HEK293T (cell line): Measurements from ENCODE around the gene DNAJC1.

Experiments used
- CTCF ChIA-PET: fragments of 350-600 bp; formaldehyde crosslinking; extraction: SDS; loops from one replicate; lab custom pipeline; 2021; ENCODE audit warnings: antibody characterized with exemption, inconsistent platforms; lab: Yijun Ruan, JAX
- POLR2A ChIA-PET: fragments of 350-600 bp; formaldehyde crosslinking; extraction: SDS; loops from one replicate; lab custom pipeline; 2020; ENCODE audit warnings: antibody characterized with exemption, inconsistent platforms; lab: Yijun Ruan, JAX
- DNase-seq: peaks from one replicate; pipeline ENCODE4 v3.0.0; 2012; ENCODE audit warnings: mixed read lengths; ENCODE audit errors: extremely low spot score
- ARNT ChIP-seq: fragments of 450-650 bp; IDR thresholded peaks from 2 replicates; pipeline ENCODE4 v1.6.1; 2017; ENCODE audit warnings: mild to moderate bottlenecking
- BHLHE40 ChIP-seq: fragments of 450-650 bp; IDR thresholded peaks from 2 replicates; pipeline ENCODE4 v1.6.1; 2016; ENCODE audit warnings: mild to moderate bottlenecking, moderate library complexity, borderline replicate concordance
- CTBP1 ChIP-seq: fragments of 450-650 bp; IDR thresholded peaks from 2 replicates; pipeline ENCODE4 v1.6.1; 2016; ENCODE audit warnings: borderline replicate concordance
- ELF4 ChIP-seq: fragments of 450-650 bp; IDR thresholded peaks from 2 replicates; pipeline ENCODE4 v1.6.1; 2017; ENCODE audit warnings: antibody characterized with exemption
- FOXA1 ChIP-seq: fragments of 450-650 bp; IDR thresholded peaks from 2 replicates; pipeline ENCODE4 v1.6.1; 2016; ENCODE audit warnings: mild to moderate bottlenecking
- FOXK2 ChIP-seq: fragments of 450-650 bp; IDR thresholded peaks from 2 replicates; pipeline ENCODE4 v1.6.1; 2016; ENCODE audit warnings: mild to moderate bottlenecking
- FOXM1 ChIP-seq: fragments of 450-650 bp; IDR thresholded peaks from 2 replicates; pipeline ENCODE4 v1.6.1; 2017; ENCODE audit warnings: mild to moderate bottlenecking, borderline replicate concordance
- HDGF ChIP-seq: fragments of 450-650 bp; IDR thresholded peaks from 2 replicates; pipeline ENCODE4 v1.6.1; 2017; ENCODE audit warnings: antibody characterized with exemption, borderline replicate concordance
- L3MBTL2 ChIP-seq: fragments of 450-650 bp; conservative IDR thresholded peaks from 2 replicates; pipeline ENCODE4 v1.6.1; 2016; ENCODE audit warnings: mild to moderate bottlenecking
- LEF1 ChIP-seq: fragments of 450-650 bp; IDR thresholded peaks from 2 replicates; pipeline ENCODE4 v1.6.1; 2017; ENCODE audit warnings: mild to moderate bottlenecking, borderline replicate concordance
- NFRKB ChIP-seq: fragments of 450-650 bp; IDR thresholded peaks from 2 replicates; pipeline ENCODE4 v1.6.1; 2016; ENCODE audit warnings: mild to moderate bottlenecking, moderate library complexity
- SP1 ChIP-seq: fragments of 450-650 bp; IDR thresholded peaks from 2 replicates; pipeline ENCODE4 v1.6.1; 2017
- SUZ12 ChIP-seq: fragments of 450-650 bp; IDR thresholded peaks from 2 replicates; pipeline ENCODE4 v1.6.1; 2016; ENCODE audit warnings: mild to moderate bottlenecking
- TARDBP ChIP-seq: fragments of 450-650 bp; IDR thresholded peaks from 2 replicates; pipeline ENCODE4 v1.6.1; 2016
- ZNF384 ChIP-seq: fragments of 450-650 bp; IDR thresholded peaks from 2 replicates; pipeline ENCODE4 v1.6.1; 2016
- TF ChIP-seq, protein P1 (sequence below): fragments of 450-650 bp; IDR thresholded peaks from 2 replicates; pipeline ENCODE4 v1.6.1; 2016

DNAJC1 gene

GRCh38 chr10:21758239-21758638, 245.3 kb downstream of the DNAJC1 start:
- no peak for TF ChIP-seq NFRKB
- no peak for TF ChIP-seq BHLHE40
- no peak for TF ChIP-seq CTBP1
- no peak for TF ChIP-seq SUZ12
- TF ChIP-seq, protein P1, sequence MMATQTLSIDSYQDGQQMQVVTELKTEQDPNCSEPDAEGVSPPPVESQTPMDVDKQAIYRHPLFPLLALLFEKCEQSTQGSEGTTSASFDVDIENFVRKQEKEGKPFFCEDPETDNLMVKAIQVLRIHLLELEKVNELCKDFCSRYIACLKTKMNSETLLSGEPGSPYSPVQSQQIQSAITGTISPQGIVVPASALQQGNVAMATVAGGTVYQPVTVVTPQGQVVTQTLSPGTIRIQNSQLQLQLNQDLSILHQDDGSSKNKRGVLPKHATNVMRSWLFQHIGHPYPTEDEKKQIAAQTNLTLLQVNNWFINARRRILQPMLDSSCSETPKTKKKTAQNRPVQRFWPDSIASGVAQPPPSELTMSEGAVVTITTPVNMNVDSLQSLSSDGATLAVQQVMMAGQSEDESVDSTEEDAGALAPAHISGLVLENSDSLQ, result no peak
- no peak for TF ChIP-seq ELF4
- ChIA-PET POLR2A (no interaction called here), CTCF (no interaction called here)
- no peak for DNase-seq

DNA sequence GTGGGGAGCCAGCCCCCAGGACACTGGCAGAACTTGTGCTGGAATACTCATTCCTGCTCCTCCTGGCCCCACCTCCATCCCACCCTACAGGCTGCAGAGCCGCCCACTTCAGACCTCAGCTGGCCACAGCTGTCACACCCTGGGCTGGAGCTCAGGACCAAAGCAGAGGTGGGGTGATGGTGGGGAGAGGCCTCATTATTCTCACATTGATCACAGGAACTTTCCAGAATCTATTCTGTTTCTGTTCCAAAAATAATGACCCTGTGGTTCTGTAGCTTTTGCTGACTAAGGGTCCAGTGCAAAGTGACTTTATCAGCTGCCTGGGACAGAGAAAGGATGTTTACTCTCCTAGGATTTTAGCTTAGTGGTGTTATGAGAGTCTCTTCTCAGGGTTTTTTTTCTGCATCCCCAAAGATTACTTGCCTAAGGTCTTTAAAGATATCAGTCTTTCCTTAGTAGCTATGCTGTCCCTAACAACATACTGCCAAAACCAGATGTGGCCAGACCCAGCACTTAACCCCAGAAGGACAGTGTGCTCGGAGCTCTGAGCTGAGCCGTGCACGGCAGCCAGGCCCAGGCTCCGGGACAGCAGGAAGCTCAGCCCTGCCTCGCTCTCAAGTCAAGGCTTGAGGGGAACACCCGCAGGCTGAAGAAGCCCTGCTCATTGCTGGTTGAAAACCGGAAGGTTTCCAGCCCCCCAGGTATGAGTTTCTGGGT, 246.2 kb downstream of the DNAJC1 start:
- TF ChIP-seq FOXK2 (no peak), NFRKB (no peak), FOXA1 (no peak), L3MBTL2 (no peak), CTBP1 (no peak), BHLHE40 (no peak), FOXM1 (no peak)
- TF ChIP-seq, protein P1, result no peak
- no peak for DNase-seq
- ChIA-PET CTCF (no interaction called here), POLR2A (no interaction called here)

- CTCF ChIA-PET, result no interaction called here
- no peak for DNase-seq
- no peak for TF ChIP-seq NFRKB
- no peak for TF ChIP-seq TARDBP
- no peak for TF ChIP-seq CTBP1
- TF ChIP-seq BHLHE40, result no peak
- TF ChIP-seq L3MBTL2, result no peak
- TF ChIP-seq LEF1, result no peak
- no peak for TF ChIP-seq ZNF384
- no peak for TF ChIP-seq SUZ12
- TF ChIP-seq FOXA1, result no peak
- no peak for TF ChIP-seq HDGF
- TF ChIP-seq SP1, result no peak
- TF ChIP-seq, protein P1, result no peak
- TF ChIP-seq FOXK2, result no peak
- no peak for TF ChIP-seq ARNT
- no peak for TF ChIP-seq FOXM1
- no peak for TF ChIP-seq ELF4
- POLR2A ChIA-PET, result no interaction called here
Observed at GRCh38 chr10:21756707-21757106, 246.8 kb downstream of the DNAJC1 start.

GRCh38 chr10:21754410-21755011, 249.0 kb downstream of the DNAJC1 start:
- POLR2A ChIA-PET, result no interaction called here
- CTCF ChIA-PET, result no interaction called here
- TF ChIP-seq L3MBTL2 (no peak), SP1 (no peak), HDGF (no peak)
- no peak for DNase-seq

DNA sequence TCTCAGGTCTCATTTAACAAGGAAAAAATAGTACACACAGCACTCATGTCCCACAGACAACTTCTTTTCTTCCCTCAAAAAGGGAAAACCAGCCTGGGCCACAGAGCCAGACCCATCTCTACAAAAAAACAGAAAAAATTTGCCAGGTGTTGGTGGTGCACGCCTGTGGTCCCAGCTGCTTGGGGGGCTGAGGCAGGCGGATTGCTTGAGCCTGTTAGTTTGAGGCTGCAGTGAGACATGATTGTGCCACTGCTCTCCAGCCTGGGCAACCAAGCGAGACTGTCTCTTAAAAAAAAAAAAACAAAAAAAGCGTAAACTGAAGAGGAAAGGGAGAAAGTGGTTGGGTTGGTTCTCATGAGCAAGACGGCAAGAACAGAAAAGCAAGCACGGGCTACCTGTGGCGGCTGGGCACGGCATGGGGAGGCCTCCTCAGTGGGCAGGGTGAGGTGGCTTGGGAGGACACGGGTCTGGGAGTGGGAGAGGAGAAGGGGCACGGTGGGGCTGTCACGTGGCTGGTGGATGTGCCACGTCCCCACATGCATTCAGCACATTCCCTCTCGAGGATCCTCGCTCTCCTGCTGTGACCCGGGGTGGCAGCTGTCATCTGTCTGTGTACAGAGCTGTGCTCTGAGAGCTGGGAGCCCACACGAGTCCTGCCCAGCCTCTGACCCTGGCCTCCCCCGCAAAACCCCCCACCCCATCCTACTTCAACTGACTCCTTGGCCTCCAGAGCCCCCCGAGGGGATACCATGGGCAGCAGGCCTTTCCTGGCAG, 249.8 kb downstream of the DNAJC1 start:
- POLR2A ChIA-PET, result no interaction called here
- TF ChIP-seq CTBP1 (no peak), HDGF (no peak), SP1 (no peak), SUZ12 (no peak)
- TF ChIP-seq, protein P1, result no peak
- no peak for DNase-seq
- CTCF ChIA-PET, result no interaction called here
